ENCODE results near the gene TSC22D1.

- TF ChIP-seq POLR2A (IDR thresholded peaks at IDR 0.05) (no peak), CTCF (IDR thresholded peaks at IDR 0.05) (peak; percentile 28 to 64 (median 56)), POLR2AphosphoS5 (IDR thresholded peaks at IDR 0.05) (no peak)
These were observed 105.2 kb downstream of the TSC22D1 start for GRCh38 chr13:44470638-44471562.
